ENCODE measurements around the gene FBXL3. TPM values are rescaled to one million over a fixed set of nuclear protein-coding genes. Genes with fewer than 3 reads are reported as not detected.

Gene FBXL3
- total and polyA plus RNA-seq, 2 donors (not counting 1 experiment from before 2014, with no cell fraction given), result 20.5 to 78.0 TPM

Other genes starting within 250 kb of the FBXL3 start
- 6.2 TPM in 2 replicates for gene KCTD12, start 140.8 kb downstream of the FBXL3 start, total RNA-seq
- gene KCTD12, start 140.8 kb downstream of the FBXL3 start, polyA plus RNA-seq, result 1.2 and 1.8 TPM in 2 replicates
- not detected in 2 replicates for gene ACOD1, start 78.6 kb downstream of the FBXL3 start, total RNA-seq
- not detected in 2 replicates for gene ACOD1, start 78.6 kb downstream of the FBXL3 start, polyA plus RNA-seq
- 33.3 and 36.9 TPM in 2 replicates for gene CLN5, start 35.1 kb downstream of the FBXL3 start, total RNA-seq
- gene CLN5, start 35.1 kb downstream of the FBXL3 start, polyA plus RNA-seq, result 11.9 and 17.5 TPM in 2 replicates

Data from B cell (primary cell).